OCI-LY1 (cell line): Measurements from ENCODE around the gene PREP.

Source experiments
- H2AFZ ChIP-seq: fragments of 200-600 bp; sonication (generic), shearing (Covaris generic); 2 replicates; pipeline ENCODE4 v1.6.0; 2014; ENCODE audit warnings: antibody characterized with exemption, mild to moderate bottlenecking, low read length
- H3F3A ChIP-seq: fragments of 200-600 bp; sonication (generic), shearing (Covaris generic); 2 replicates; pipeline ENCODE4 v1.6.0; 2014; ENCODE audit warnings: mild to moderate bottlenecking, antibody characterized with exemption, low read length, moderate library complexity; ENCODE audit not compliant: insufficient read depth
- H3K27ac ChIP-seq: fragments of 200-600 bp; sonication (generic); 2 replicates; pipeline ENCODE4 v1.5.1; 2014; ENCODE audit warnings: low read length, mixed run types, mild to moderate bottlenecking, low read depth; ENCODE audit not compliant: poor library complexity, severe bottlenecking
- H3K27me3 ChIP-seq: fragments of 200-600 bp; sonication (generic); 2 replicates; pipeline ENCODE4 v1.6.0; 2014; ENCODE audit warnings: antibody characterized with exemption, mild to moderate bottlenecking, low read length, moderate library complexity; ENCODE audit not compliant: insufficient read depth
- H3K36me3 ChIP-seq: fragments of 200-600 bp; sonication (generic); 2 replicates; pipeline ENCODE4 v1.6.1; 2014; ENCODE audit warnings: mild to moderate bottlenecking, antibody characterized with exemption, low read length, moderate library complexity, mixed read lengths; ENCODE audit not compliant: insufficient read depth
- H3K4me1 ChIP-seq: fragments of 200-600 bp; sonication (generic); 2 replicates; pipeline ENCODE4 v1.5.1; 2014; ENCODE audit warnings: mild to moderate bottlenecking, low read length, moderate library complexity; ENCODE audit not compliant: insufficient read depth, severe bottlenecking
- H3K4me2 ChIP-seq: fragments of 200-600 bp; sonication (generic), shearing (Covaris generic); 2 replicates; pipeline ENCODE4 v1.6.1; 2014; ENCODE audit warnings: low read length
- H3K4me3 ChIP-seq: fragments of 200-600 bp; sonication (generic); 2 replicates; pipeline ENCODE4 v1.5.1; 2014; ENCODE audit warnings: low read length, low read depth, mild to moderate bottlenecking, mixed read lengths; ENCODE audit not compliant: poor library complexity, severe bottlenecking
- H3K79me2 ChIP-seq: fragments of 200-600 bp; shearing (Covaris generic); 2 replicates; pipeline ENCODE4 v1.6.1; 2016; ENCODE audit warnings: mixed run types, low read length, mixed read lengths; ENCODE audit not compliant: insufficient read depth
- H3K9ac ChIP-seq: fragments of 200-600 bp; sonication (generic), shearing (Covaris generic); 2 replicates; pipeline ENCODE4 v1.6.1; 2014; ENCODE audit warnings: mild to moderate bottlenecking, low read length, mixed read lengths
- H3K9me2 ChIP-seq: fragments of 200-600 bp; sonication (generic), shearing (Covaris generic); 2 replicates; pipeline ENCODE4 v1.6.1; 2014; ENCODE audit warnings: low read depth, mild to moderate bottlenecking, low read length, mixed read lengths
- H3K9me3 ChIP-seq: fragments of 200-600 bp; shearing (Covaris generic); 2 replicates; pipeline ENCODE4 v1.6.1; 2014; ENCODE audit warnings: low read length, mixed read lengths
- H4K20me1 ChIP-seq: fragments of 200-600 bp; sonication (generic), shearing (Covaris generic); 2 replicates; pipeline ENCODE4 v1.6.0; 2016; ENCODE audit warnings: mild to moderate bottlenecking, low read length; ENCODE audit not compliant: insufficient read depth
- CTCF ChIP-seq: fragments of 200-600 bp; sonication (generic), shearing (Covaris generic); IDR thresholded peaks from 2 replicates; pipeline ENCODE4 v1.5.1; 2017; ENCODE audit warnings: mild to moderate bottlenecking, antibody characterized with exemption, low read length, moderate library complexity, mixed read lengths
- EZH2 ChIP-seq: fragments of 200-600 bp; sonication (generic), shearing (Covaris generic); IDR thresholded peaks from 2 replicates; pipeline ENCODE4 v1.8.0; 2017; ENCODE audit warnings: borderline replicate concordance, mixed run types, mild to moderate bottlenecking, antibody characterized with exemption, low read length, moderate library complexity, mixed read lengths

PREP gene

DNA sequence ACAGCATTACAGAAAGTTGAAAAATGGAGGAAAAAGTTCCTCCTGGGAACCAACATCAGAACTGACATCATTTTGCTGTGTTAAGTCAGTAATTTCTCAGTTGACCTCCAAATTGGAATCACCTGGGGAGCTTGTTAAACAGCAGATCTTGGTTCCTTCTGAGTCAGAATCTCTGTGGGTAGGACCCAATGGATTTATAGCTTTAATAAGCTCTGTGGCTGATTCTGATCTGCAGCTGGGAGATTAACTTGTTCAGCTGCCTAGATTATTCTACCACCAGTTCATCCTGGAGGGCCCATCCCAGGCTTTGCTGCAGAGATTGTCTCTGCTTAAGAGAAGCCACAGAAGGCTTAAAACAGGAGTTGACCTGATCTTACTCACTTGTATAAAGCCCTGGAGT lies 132.4 kb downstream of the PREP start:
- no peaks in the 10 kb centered on the region for H3F3A ChIP-seq
- TF ChIP-seq EZH2 = no peak
- no peak for TF ChIP-seq CTCF
- H3K9me2 ChIP-seq = no peaks in the 10 kb centered on the region
- H3K4me3 ChIP-seq = no peak overlapping the region
- no peaks in the 10 kb centered on the region for H3K4me1 ChIP-seq
- H4K20me1 ChIP-seq = no peaks in the 10 kb centered on the region
- H3K27ac ChIP-seq = no peak overlapping the region
- no peak overlapping the region for H2AFZ ChIP-seq
- no peak overlapping the region for H3K4me2 ChIP-seq
- H3K79me2 ChIP-seq = no peaks in the 10 kb centered on the region
- peaks cover 2% of the 10 kb centered on the region; the same call in 1 of the 2 replicates for H3K9me3 ChIP-seq
- no peak overlapping the region for H3K9ac ChIP-seq
- peaks cover 3% of the 10 kb centered on the region; the same call in 1 of the 2 replicates for H3K36me3 ChIP-seq
- H3K27me3 ChIP-seq = no peaks in the 10 kb centered on the region

GRCh38 chr6:105269390-105269789 lies 133.5 kb downstream of the PREP start:
- Histone ChIP-seq H3F3A (no peaks in the 10 kb centered on the region), H2AFZ (no peak overlapping the region), H3K27ac (no peak overlapping the region), H4K20me1 (no peaks in the 10 kb centered on the region), H3K4me1 (no peaks in the 10 kb centered on the region), H3K9ac (no peak overlapping the region), H3K9me2 (no peaks in the 10 kb centered on the region), H3K27me3 (no peaks in the 10 kb centered on the region), H3K9me3 (peaks cover 2% of the 10 kb centered on the region; the same call in 1 of the 2 replicates), H3K4me2 (no peak overlapping the region), H3K4me3 (no peak overlapping the region), H3K79me2 (no peaks in the 10 kb centered on the region), H3K36me3 (no peaks in the 10 kb centered on the region)
- TF ChIP-seq EZH2 = no peak
- TF ChIP-seq CTCF = no peak

DNA sequence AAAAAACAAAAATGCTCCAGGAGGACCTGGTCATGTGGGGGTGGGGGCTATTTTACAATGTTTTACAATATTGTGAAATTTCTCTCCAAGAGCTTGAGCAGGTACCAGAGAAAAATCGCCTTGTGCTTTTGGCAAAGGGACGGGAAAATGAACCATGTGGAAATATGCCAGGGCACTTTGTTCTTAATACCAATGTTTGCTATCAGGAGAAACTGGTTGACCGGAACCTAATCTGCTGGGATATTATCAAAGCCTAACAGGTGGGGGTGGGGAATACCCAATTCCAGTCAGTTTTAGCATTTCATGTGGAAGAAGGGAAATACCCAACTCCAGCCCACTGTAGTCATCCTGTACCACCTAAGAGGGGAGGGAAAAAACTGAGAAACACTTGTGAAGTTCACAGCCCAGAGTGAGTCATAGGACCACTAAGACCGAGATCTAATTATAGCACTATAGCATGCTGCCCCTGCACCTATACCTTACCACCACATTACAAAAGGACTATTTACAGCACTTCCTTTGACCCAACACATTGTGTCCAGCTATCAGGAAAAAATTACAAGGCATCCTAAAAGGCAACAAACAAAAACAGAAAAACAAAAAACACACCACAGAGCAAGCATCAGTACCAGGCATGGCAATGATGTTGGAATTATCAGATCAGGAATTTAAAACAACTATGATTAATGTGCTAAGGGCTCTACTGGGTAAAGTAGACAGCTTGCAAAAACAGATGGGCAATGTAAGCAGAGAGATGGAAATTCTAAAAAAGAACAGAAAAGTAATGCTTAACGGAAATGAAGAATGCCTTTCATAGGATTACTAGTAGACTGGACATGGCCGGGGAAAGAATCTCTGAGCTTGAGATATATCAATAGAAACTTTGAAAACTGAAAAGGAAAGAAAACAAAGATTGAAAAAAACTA lies 138.9 kb downstream of the PREP start:
- Histone ChIP-seq H3K4me3 (no peak overlapping the region), H3K27me3 (0 out of 2 replicates have a peak, but pooled peaks cover 5% of the 10 kb centered on the region), H3K9me2 (no peaks in the 10 kb centered on the region), H3K9ac (no peak overlapping the region), H3K36me3 (no peaks in the 10 kb centered on the region), H4K20me1 (no peaks in the 10 kb centered on the region), H3K4me1 (no peaks in the 10 kb centered on the region), H3K79me2 (no peaks in the 10 kb centered on the region), H3K4me2 (no peak overlapping the region), H2AFZ (no peak overlapping the region), H3K27ac (no peak overlapping the region), H3K9me3 (peaks cover 2% of the 10 kb centered on the region; the same call in 1 of the 2 replicates), H3F3A (no peaks in the 10 kb centered on the region)
- TF ChIP-seq CTCF (no peak), EZH2 (no peak)
